RPMI7951 (cell line): ENCODE data around the gene DDX24. TPM values are rescaled to one million over a fixed set of nuclear protein-coding genes. Genes with fewer than 3 reads are reported as not detected.
A peak's percentile ranks its signal among the peaks of the same experiment; 100 is the strongest.

Experiments used
- DNase-seq: peaks from one replicate; pipeline ENCODE4 v3.0.0-alpha.2; 2012; ENCODE audit warnings: low read depth
- total RNA-seq: library from RNA; depleted of rRNA; stranded (reverse); fragments of >200 nt; shearing (Covaris generic); gene quantifications from 2 replicates; pipeline ENCODE4 v1.2.3, GENCODE V29; 2014

The DDX24 gene
- total RNA-seq, 1 experiment from 2014 or later, result 151 TPM

GRCh38 chr14:94049625-94050023 lies 31.4 kb downstream of the DDX24 start:
- DNase-seq, result no peak

- DNase-seq, result no peak
Observed at GRCh38 chr14:94048691-94049624, 32.0 kb downstream of the DDX24 start.

GRCh38 chr14:94047581-94047980 lies 33.4 kb downstream of the DDX24 start:
- DNase-seq, result no peak

- no peak for DNase-seq
Observed at GRCh38 chr14:94046696-94047250, 34.2 kb downstream of the DDX24 start.

GRCh38 chr14:94045563-94046345 lies 35.2 kb downstream of the DDX24 start:
- no peak for DNase-seq

- DNase-seq, result no peak
Observed at GRCh38 chr14:94045101-94045500, 35.9 kb downstream of the DDX24 start.

GRCh38 chr14:94044476-94045091 lies 36.4 kb downstream of the DDX24 start:
- no peak for DNase-seq

GRCh38 chr14:94043756-94044475 lies 37.1 kb downstream of the DDX24 start:
- DNase-seq, result no peak

- DNase-seq, result no peak
Observed at GRCh38 chr14:94043111-94043755, 37.8 kb downstream of the DDX24 start.

GRCh38 chr14:94042433-94043091 lies 38.4 kb downstream of the DDX24 start:
- no peak for DNase-seq

- DNase-seq, result no peak
Observed at GRCh38 chr14:94041551-94042346, 39.3 kb downstream of the DDX24 start.

- DNase-seq, result no peak
Observed at GRCh38 chr14:94040796-94041195, 40.2 kb downstream of the DDX24 start.

- DNase-seq, result no peak
Observed at GRCh38 chr14:94040247-94040646, 40.8 kb downstream of the DDX24 start.

GRCh38 chr14:94038921-94039629 lies 41.9 kb downstream of the DDX24 start:
- DNase-seq, result no peak

- no peak for DNase-seq
Observed at GRCh38 chr14:94038510-94038909, 42.5 kb downstream of the DDX24 start.

GRCh38 chr14:94037954-94038353 lies 43.0 kb downstream of the DDX24 start:
- DNase-seq, result no peak

GRCh38 chr14:94036313-94037167 lies 44.5 kb downstream of the DDX24 start:
- peak; percentile 62 for DNase-seq

- no peak for DNase-seq
Observed at GRCh38 chr14:94034886-94035285, 46.1 kb downstream of the DDX24 start.
